CD4-positive, alpha-beta T cell treated with Interferon gamma for 1 hour (primary cell): ENCODE measurements around the gene RGS7.
"Not testable (repeated sequence)": the region's sequence is repeated elsewhere in the genome, so short reads cannot be mapped to it uniquely, and the experiment has no call there.

Experiments used
- DNase-seq: peaks from one replicate; pipeline ENCODE4 v3.0.0-alpha.2; 2020

RGS7 gene

GRCh38 chr1:241068359-241068758 lies 288.6 kb downstream of the RGS7 start:
- DNase-seq: no peak

- DNase-seq: no peak
Measured at GRCh38 chr1:241063276-241063675, 293.7 kb downstream of the RGS7 start.

- DNase-seq: no peak
Measured at GRCh38 chr1:241061062-241061461, 295.9 kb downstream of the RGS7 start.

- DNase-seq: no peak
Measured at GRCh38 chr1:241048622-241049021, 308.4 kb downstream of the RGS7 start.

- DNase-seq: no peak
Measured at GRCh38 chr1:241045659-241046058, 311.3 kb downstream of the RGS7 start.

GRCh38 chr1:241034203-241034936 lies 322.6 kb downstream of the RGS7 start:
- DNase-seq: no peak

- DNase-seq: no peak
Measured at GRCh38 chr1:241024834-241025233, 332.2 kb downstream of the RGS7 start.

GRCh38 chr1:241022366-241022765 lies 334.6 kb downstream of the RGS7 start:
- DNase-seq: no peak

GRCh38 chr1:241020851-241021697 lies 335.9 kb downstream of the RGS7 start:
- DNase-seq: no peak

GRCh38 chr1:241012708-241013340 lies 344.2 kb downstream of the RGS7 start:
- DNase-seq: no peak

- DNase-seq: no peak
Measured at GRCh38 chr1:241007668-241008067, 349.3 kb downstream of the RGS7 start.

GRCh38 chr1:240999826-241000225 lies 357.2 kb downstream of the RGS7 start:
- DNase-seq: no peak

- DNase-seq: no peak
Measured at GRCh38 chr1:240998441-240999015, 358.5 kb downstream of the RGS7 start.

- DNase-seq: no peak
Measured at GRCh38 chr1:240998024-240998423, 359.0 kb downstream of the RGS7 start.

- no peak for DNase-seq
Measured at GRCh38 chr1:240993004-240993403, 364.0 kb downstream of the RGS7 start.

- DNase-seq: no peak
Measured at GRCh38 chr1:240991230-240991629, 365.8 kb downstream of the RGS7 start.

- no peak for DNase-seq
Measured at GRCh38 chr1:240987928-240988327, 369.1 kb downstream of the RGS7 start.

GRCh38 chr1:240985081-240985480 lies 371.9 kb downstream of the RGS7 start:
- DNase-seq: no peak

GRCh38 chr1:240980342-240980741 lies 376.7 kb downstream of the RGS7 start:
- no peak for DNase-seq

- no peak for DNase-seq
Measured at GRCh38 chr1:240976685-240977084, 380.3 kb downstream of the RGS7 start.

- DNase-seq: no peak
Measured at GRCh38 chr1:240973875-240974274, 383.1 kb downstream of the RGS7 start.

- not testable (repeated sequence) for DNase-seq
Measured at GRCh38 chr1:240972059-240972458, 384.9 kb downstream of the RGS7 start.

GRCh38 chr1:240970253-240970652 lies 386.8 kb downstream of the RGS7 start:
- DNase-seq: no peak
